SU-DHL-6 (cell line): ENCODE measurements around the gene DOCK3.
"Not testable (repeated sequence)": the region's sequence is repeated elsewhere in the genome, so short reads cannot be mapped to it uniquely, and the experiment has no call there.

ENCODE experiments used
- H2AFZ ChIP-seq: fragments of 200-600 bp; sonication (generic); 2 replicates; pipeline ENCODE4 v1.6.1; 2014; ENCODE audit warnings: low read depth, mild to moderate bottlenecking, moderate library complexity, mixed read lengths, antibody characterized with exemption, low read length; ENCODE audit not compliant: severe bottlenecking
- H3F3A ChIP-seq: fragments of 200-600 bp; shearing (Covaris generic); 2 replicates; pipeline ENCODE4 v1.6.0; 2016; ENCODE audit warnings: antibody characterized with exemption, mild to moderate bottlenecking; ENCODE audit not compliant: insufficient read depth
- H3K27ac ChIP-seq: fragments of 200-600 bp; sonication (generic); 2 replicates; pipeline ENCODE4 v1.5.1; 2016; ENCODE audit warnings: low read depth, mild to moderate bottlenecking, low read length, moderate library complexity, mixed read lengths
- H3K27me3 ChIP-seq: fragments of 200-600 bp; sonication (generic), shearing (Covaris generic); 2 replicates; pipeline ENCODE4 v1.6.0; 2014; ENCODE audit warnings: mild to moderate bottlenecking, low read length
- H3K36me3 ChIP-seq: fragments of 200-600 bp; sonication (generic); 2 replicates; pipeline ENCODE4 v1.6.1; 2014; ENCODE audit warnings: mild to moderate bottlenecking, low read length, mixed read lengths
- H3K4me2 ChIP-seq: fragments of 300-600, 200-600 bp; shearing (Covaris generic), sonication (generic); 2 replicates; pipeline ENCODE4 v1.6.0; 2014; ENCODE audit warnings: low read length, low read depth, mild to moderate bottlenecking; ENCODE audit not compliant: poor library complexity, severe bottlenecking
- H3K4me3 ChIP-seq: fragments of 200-600 bp; sonication (generic); 2 replicates; pipeline ENCODE4 v1.5.1; 2014; ENCODE audit warnings: antibody characterized with exemption, low read length, mild to moderate bottlenecking, mixed read lengths; ENCODE audit not compliant: insufficient read depth, poor library complexity, severe bottlenecking
- H3K79me2 ChIP-seq: fragments of 200-600 bp; sonication (generic); 2 replicates; pipeline ENCODE4 v1.6.1; 2014; ENCODE audit warnings: mild to moderate bottlenecking, low read length, moderate library complexity; ENCODE audit not compliant: insufficient read depth
- H3K9ac ChIP-seq: fragments of 200-600 bp; sonication (generic); 2 replicates; pipeline ENCODE4 v1.7.0; 2014; ENCODE audit warnings: mild to moderate bottlenecking, low read length
- H3K9me2 ChIP-seq: fragments of 200-600 bp; sonication (generic); replicated peaks from 2 replicates; pipeline ENCODE4 v1.6.1; 2014; ENCODE audit warnings: low read length; ENCODE audit not compliant: insufficient read depth
- H3K9me3 ChIP-seq: fragments of 200-600 bp; sonication (generic); 2 replicates; pipeline ENCODE4 v1.6.1; 2014; ENCODE audit warnings: low read length, mixed read lengths; ENCODE audit not compliant: insufficient read depth
- H4K20me1 ChIP-seq: fragments of 200-600 bp; sonication (generic); 2 replicates; pipeline ENCODE4 v1.6.1; 2014; ENCODE audit warnings: low read depth, mild to moderate bottlenecking, antibody characterized with exemption, low read length, moderate library complexity, mixed read lengths
- CTCF ChIP-seq: fragments of 200-600 bp; sonication (generic); IDR thresholded peaks from one replicate; pipeline ENCODE4 v1.5.1; 2017; ENCODE audit warnings: antibody characterized with exemption, mild to moderate bottlenecking, low read length, moderate library complexity; ENCODE audit not compliant: insufficient read depth, poor library complexity, severe bottlenecking
- EZH2phosphoT487 ChIP-seq: fragments of 200-600 bp; sonication (generic), shearing (Covaris generic); conservative IDR thresholded peaks from 2 replicates; pipeline ENCODE4 v1.6.1; 2018; ENCODE audit warnings: mild to moderate bottlenecking, antibody characterized with exemption, low read length, moderate library complexity, mixed read lengths

DOCK3 gene

DNA sequence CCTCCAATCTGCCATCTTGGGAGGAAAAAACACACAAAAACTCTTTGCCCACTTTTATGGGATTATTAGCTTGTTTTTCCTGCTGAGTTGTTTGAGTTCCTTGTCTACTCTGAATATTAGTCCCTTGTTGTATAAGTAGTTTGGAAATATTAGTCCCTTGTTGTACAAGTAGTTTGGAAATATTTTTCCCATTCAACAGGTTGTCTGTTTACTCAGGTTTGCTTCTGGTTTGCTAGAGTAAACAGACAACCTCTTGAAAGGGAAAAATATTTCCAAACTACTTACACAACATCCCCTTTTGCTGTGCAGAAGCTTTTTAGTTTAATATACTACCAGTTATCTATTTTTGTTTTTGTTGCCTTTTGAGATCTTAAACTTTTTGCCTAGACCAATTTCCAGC, 517.0 kb downstream of the DOCK3 start:
- no peaks in the 10 kb centered on the region for H3K9me2 ChIP-seq
- H3K36me3 ChIP-seq = no peaks in the 10 kb centered on the region
- no peaks in the 10 kb centered on the region for H3K79me2 ChIP-seq
- H3K27me3 ChIP-seq = no peaks in the 10 kb centered on the region
- H4K20me1 ChIP-seq = no peaks in the 10 kb centered on the region
- no peak overlapping the region for H3K9ac ChIP-seq
- no peak overlapping the region for H3K4me3 ChIP-seq
- H3K4me2 ChIP-seq = no peak overlapping the region
- no peak overlapping the region for H2AFZ ChIP-seq
- no peaks in the 10 kb centered on the region for H3F3A ChIP-seq
- H3K27ac ChIP-seq = no peak overlapping the region
- H3K9me3 ChIP-seq = no peaks in the 10 kb centered on the region
- TF ChIP-seq EZH2phosphoT487 (no peak), CTCF (no peak)

DNA sequence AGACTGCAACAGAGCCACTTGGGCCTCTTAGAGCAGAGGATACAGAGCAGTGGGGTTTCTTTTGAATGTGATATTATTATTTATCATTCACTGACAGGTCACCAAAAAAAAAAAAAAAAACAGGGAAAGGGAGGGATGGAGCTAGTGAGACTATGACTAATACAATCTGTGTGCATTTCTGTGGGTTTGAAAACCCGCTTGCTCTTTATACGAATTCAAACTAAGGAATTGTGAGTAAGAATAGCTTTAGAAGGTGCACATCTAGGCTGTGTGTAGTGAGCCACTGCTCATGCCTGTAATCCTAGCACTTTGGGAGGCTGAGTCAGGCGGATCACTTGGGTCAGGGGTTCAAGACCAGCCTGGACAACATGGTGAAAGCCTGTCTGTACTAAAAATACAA, 523.8 kb downstream of the DOCK3 start:
- no peak overlapping the region for H3K27ac ChIP-seq

GRCh38 chr3:51199296-51199695, 524.6 kb downstream of the DOCK3 start:
- not testable (repeated sequence) for H3F3A ChIP-seq, H3K9me3 ChIP-seq, H2AFZ ChIP-seq, H4K20me1 ChIP-seq, H3K4me3 ChIP-seq, H3K9me2 ChIP-seq, H3K27me3 ChIP-seq, H3K27ac ChIP-seq, H3K4me2 ChIP-seq, H3K9ac ChIP-seq, H3K79me2 ChIP-seq, H3K36me3 ChIP-seq

More for the DNA sequence above, 523.8 kb downstream of the DOCK3 start:
- H3K79me2 ChIP-seq = no peaks in the 10 kb centered on the region
- H2AFZ ChIP-seq = no peak overlapping the region
- H3K4me3 ChIP-seq = no peak overlapping the region
- H3K9ac ChIP-seq = no peak overlapping the region
- no peaks in the 10 kb centered on the region for H3K36me3 ChIP-seq
- H3K4me2 ChIP-seq = no peak overlapping the region
- H4K20me1 ChIP-seq = no peaks in the 10 kb centered on the region
- no peaks in the 10 kb centered on the region for H3K27me3 ChIP-seq
- no peaks in the 10 kb centered on the region for H3K9me3 ChIP-seq
- TF ChIP-seq CTCF (no peak), EZH2phosphoT487 (no peak)
- H3K9me2 ChIP-seq = no peaks in the 10 kb centered on the region
- H3F3A ChIP-seq = no peaks in the 10 kb centered on the region

DNA sequence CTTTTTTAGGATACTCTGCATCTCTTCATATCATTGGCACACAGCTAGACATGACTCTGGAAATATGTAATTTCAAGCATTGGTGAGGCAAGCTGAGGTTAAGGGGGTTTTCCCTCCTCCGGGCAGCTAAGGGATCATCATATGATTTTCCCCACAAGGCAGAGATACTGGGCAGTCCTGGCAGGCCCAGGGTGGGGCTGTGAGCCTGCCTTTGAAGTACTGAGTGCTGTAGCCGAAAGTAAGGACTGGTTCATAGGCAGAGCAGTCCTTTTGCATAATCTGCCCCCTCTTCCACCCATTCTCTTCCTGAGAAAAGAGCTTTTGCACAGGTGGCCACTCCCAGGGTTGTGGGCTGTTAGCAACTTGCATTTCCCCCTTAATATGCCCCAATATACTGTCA, 541.6 kb downstream of the DOCK3 start:
- H4K20me1 ChIP-seq = no peaks in the 10 kb centered on the region
- H3K4me3 ChIP-seq = no peak overlapping the region
- TF ChIP-seq EZH2phosphoT487 (no peak), CTCF (no peak)

More for the DNA sequence above, 541.6 kb downstream of the DOCK3 start:
- H3F3A ChIP-seq = no peaks in the 10 kb centered on the region
- no peak overlapping the region for H3K9ac ChIP-seq
- no peak overlapping the region for H3K27ac ChIP-seq
- H3K9me3 ChIP-seq = no peaks in the 10 kb centered on the region
- H2AFZ ChIP-seq = no peak overlapping the region
- H3K79me2 ChIP-seq = no peaks in the 10 kb centered on the region
- H3K4me2 ChIP-seq = no peak overlapping the region
- no peaks in the 10 kb centered on the region for H3K36me3 ChIP-seq
- no peaks in the 10 kb centered on the region for H3K9me2 ChIP-seq
- no peaks in the 10 kb centered on the region; the same call in 1 of the 2 replicates for H3K27me3 ChIP-seq
